Transverse colon (tissue), 4 donors: Measurements from ENCODE around the gene UMOD.

ENCODE experiments used
- EP300 ChIP-seq: sonication (generic); formaldehyde crosslinking; IDR thresholded peaks from one replicate; pipeline ENCODE4 v1.6.1; 2017; ENCODE audit warnings: antibody characterized with exemption, low read depth
- POLR2AphosphoS5 ChIP-seq, 3 donors: sonication (generic); formaldehyde crosslinking; IDR thresholded peaks; one replicate each; pipeline ENCODE4 v1.6.1; 2016; ENCODE audit warnings: antibody characterized with exemption in 3 of 3
- TF ChIP-seq, protein P1 (sequence below), 5 experiments: fragments of 200-600 bp in 3 of 5; fragments of 450-650 bp in 2 of 5; sonication (generic) in 3 of 5; IDR thresholded peaks; 1 replicate in 2 of 5; 2 replicates in 3 of 5; pipeline ENCODE4 v1.5.1; 2016 to 2017; ENCODE audit warnings: antibody characterized with exemption in 5 of 5, inconsistent platforms in 3 of 5, mild to moderate bottlenecking in 2 of 5, moderate library complexity in 1 of 5

DNA sequence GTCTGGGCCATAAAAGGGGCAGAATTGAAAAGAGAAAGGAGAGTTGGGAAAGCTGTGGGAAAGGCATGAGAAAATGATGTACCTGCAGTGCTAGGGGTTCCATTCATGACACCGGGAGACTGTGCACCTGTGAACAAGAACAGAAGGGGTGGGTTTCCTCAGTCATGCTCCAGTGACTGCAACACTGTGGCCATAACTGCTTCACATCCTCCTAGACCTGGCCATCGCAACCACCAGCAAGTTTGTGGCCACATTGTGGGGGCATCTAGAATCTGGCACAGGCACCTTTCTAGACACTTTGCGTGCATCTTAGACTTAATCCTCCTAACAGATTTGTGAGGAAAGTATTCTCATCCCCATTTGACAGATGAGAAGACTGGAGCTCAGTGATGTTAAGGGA, 37.9 kb downstream of the UMOD start:
- TF ChIP-seq, protein P1, sequence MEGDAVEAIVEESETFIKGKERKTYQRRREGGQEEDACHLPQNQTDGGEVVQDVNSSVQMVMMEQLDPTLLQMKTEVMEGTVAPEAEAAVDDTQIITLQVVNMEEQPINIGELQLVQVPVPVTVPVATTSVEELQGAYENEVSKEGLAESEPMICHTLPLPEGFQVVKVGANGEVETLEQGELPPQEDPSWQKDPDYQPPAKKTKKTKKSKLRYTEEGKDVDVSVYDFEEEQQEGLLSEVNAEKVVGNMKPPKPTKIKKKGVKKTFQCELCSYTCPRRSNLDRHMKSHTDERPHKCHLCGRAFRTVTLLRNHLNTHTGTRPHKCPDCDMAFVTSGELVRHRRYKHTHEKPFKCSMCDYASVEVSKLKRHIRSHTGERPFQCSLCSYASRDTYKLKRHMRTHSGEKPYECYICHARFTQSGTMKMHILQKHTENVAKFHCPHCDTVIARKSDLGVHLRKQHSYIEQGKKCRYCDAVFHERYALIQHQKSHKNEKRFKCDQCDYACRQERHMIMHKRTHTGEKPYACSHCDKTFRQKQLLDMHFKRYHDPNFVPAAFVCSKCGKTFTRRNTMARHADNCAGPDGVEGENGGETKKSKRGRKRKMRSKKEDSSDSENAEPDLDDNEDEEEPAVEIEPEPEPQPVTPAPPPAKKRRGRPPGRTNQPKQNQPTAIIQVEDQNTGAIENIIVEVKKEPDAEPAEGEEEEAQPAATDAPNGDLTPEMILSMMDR (IDR thresholded peaks at IDR 0.05), result no peak
- no peak for TF ChIP-seq EP300
- TF ChIP-seq POLR2AphosphoS5 (IDR thresholded peaks at IDR 0.05), result no peak
